NCI-H446 (cell line): Measurements from ENCODE around the gene FAM186B.

Experiments used
- DNase-seq, 2 experiments: peaks; one replicate each; lab custom pipeline; 2025; lab: John Stamatoyannopoulos, UW

Gene FAM186B

DNA sequence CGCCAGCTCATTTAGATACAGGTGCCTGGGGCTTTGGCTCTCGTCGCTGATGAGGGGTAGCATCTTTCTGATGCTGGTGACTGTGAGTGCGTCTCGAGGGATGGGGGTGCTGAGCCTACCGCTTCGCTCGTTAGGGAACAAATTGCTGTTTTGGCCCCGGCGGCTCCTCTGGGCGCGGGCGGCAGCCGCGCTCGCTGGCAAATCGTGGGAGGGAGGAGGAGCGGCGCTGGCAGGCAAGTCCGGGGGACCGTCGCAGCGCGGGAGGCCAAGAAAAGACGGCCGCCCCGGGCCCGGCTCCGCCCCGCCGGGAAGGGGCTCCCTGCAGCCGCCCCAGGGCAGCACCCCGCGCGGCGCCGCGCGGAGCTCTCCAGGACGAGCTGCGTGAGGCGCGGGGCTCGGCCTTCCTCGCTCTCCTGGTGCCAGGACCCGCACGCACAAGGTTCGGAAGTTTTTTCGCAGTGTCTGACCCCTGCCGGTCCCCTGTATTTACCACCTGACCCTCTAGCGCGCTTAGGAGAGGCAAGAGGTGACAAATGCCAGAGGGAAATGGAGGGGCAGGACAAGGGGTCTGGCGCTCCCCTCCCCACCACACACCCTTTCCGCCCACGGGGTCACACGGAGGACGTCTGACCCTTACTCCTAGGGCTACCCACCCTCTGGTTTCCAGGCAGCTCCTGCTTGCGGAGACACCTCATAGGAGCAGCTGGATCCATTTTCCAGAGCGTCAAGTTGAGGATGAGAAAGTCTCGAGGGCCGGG lies 67.5 kb downstream of the FAM186B start:
- DNase-seq = no peak
